Measurements from ENCODE around the gene SMIM24. TPM values are rescaled to one million over a fixed set of nuclear protein-coding genes. Genes with fewer than 3 reads are reported as not detected.
A peak's percentile ranks its signal among the peaks of the same experiment; 100 is the strongest.

SMIM24 gene
- polyA plus RNA-seq, 2 of the 4 experiments (the other 2 are of a cell fraction): 1.0 to 1.2 TPM

DNA sequence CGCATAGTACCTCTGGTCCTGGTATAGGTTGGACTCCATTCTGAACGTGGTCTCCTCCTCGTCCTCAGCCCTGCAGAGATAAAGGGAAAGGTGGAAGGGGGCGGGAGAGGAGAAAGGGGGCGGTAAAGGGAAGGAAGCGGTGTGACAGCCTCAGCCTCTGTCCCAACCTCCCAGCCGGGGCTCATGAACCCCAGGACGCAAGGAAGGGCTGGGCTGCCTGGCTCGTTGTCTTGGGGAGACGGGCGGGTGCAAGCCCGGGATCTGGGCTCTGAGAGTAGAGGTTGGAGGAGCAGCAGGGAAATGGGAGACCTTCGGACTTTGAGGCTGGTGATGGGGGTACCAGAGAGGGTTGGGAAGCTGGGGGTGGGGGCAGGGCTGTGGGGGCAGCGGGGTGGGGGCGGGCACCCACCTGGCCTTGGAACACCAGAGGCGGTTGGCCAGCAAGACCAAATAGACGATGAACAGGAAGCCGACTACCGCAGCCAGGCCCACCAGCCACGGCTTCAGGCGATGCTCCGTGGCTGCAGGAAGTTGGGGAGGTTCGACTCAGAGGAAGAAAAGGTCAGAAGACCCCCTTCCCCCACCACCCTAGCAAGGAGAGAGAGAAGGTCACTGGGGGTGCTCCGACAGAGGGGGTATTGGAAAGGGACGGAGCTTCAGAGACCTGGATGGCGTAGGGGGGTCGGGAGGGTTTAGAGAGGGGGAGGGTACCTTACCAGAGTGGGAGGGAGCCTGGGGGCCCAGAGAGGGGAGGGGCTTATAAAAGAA lies 1.7 kb downstream of the SMIM24 start:
- 45% methylated on average over 13 of the region's 27 CpGs for WGBS (ENCODE audit: missing lambda C conversion rate)
- CTCF ChIA-PET: interaction anchor here (0.6 to 2.0 kb wide), 5 partner anchors 50 to 183 kb away, joined by 3 to 7 read pairs (median 4); no protein-coding TSS in a partner anchor
- Histone ChIP-seq H3K4me3 (no peak overlapping the region), H3K4me2 (peak overlapping the region; percentile 64), H3K4me1 (peaks cover 8% of the 10 kb centered on the region; the same call in 2 of the 3 replicates), H3K27ac (0 out of 6 replicates have a peak overlapping the region, but pooled peaks of 1 of the 2 experiments have one; percentile 21), H3K9me3 (no peaks in the 10 kb centered on the region)
- DNase-seq (ENCODE audit: low read depth in 1 of 2, low spot score in 1 of 2) (no peak), FAIRE-seq (no peak), ATAC-seq (peak in 1 of 2 experiments; percentile 4; a peak in 2 of 6 replicates)
- POLR2A ChIA-PET: no interaction called here
- no peak for TF ChIP-seq RARB (CRISPR knock-in tag; IDR thresholded peaks at IDR 0.05)
- TF ChIP-seq TP53 (CRISPR knock-in tag; IDR thresholded peaks at IDR 0.05): no peak
- no peak for TF ChIP-seq MAFK (IDR thresholded peaks at IDR 0.05; ENCODE audit: partially characterized antibody)
- no peak for TF ChIP-seq HOXB13 (CRISPR knock-in tag; IDR thresholded peaks at IDR 0.05; ENCODE audit: low read depth)
- no peak for TF ChIP-seq CBX2 (IDR thresholded peaks at IDR 0.05; ENCODE audit: borderline replicate concordance, low read depth)
- TF ChIP-seq BCL3 (IDR thresholded peaks at IDR 0.05): no peak
- TF ChIP-seq CBX8 (IDR thresholded peaks at IDR 0.05): no peak
- TF ChIP-seq HES2 (IDR thresholded peaks at IDR 0.05): no peak
- TF ChIP-seq POLR2A (IDR thresholded peaks at IDR 0.05; ENCODE audit: low read length): no peak
- TF ChIP-seq HOXA7 (CRISPR knock-in tag; IDR thresholded peaks at IDR 0.05): no peak
- no peak for TF ChIP-seq ELK1 (IDR thresholded peaks at IDR 0.05; ENCODE audit: low read depth, low read length)
- no peak for TF ChIP-seq KDM1A (IDR thresholded peaks at IDR 0.05; ENCODE audit: low read depth)
- no peak for TF ChIP-seq MAZ (IDR thresholded peaks at IDR 0.05; ENCODE audit: borderline replicate concordance, low read depth, low read length)
- no peak for TF ChIP-seq FOSB (CRISPR knock-in tag; IDR thresholded peaks at IDR 0.05)
- TF ChIP-seq PBX3 (IDR thresholded peaks at IDR 0.05): no peak
- no peak for TF ChIP-seq RNF2 (IDR thresholded peaks at IDR 0.05; ENCODE audit: borderline replicate concordance, low read depth)
- TF ChIP-seq HDAC2 (IDR thresholded peaks at IDR 0.05): no peak

DNA sequence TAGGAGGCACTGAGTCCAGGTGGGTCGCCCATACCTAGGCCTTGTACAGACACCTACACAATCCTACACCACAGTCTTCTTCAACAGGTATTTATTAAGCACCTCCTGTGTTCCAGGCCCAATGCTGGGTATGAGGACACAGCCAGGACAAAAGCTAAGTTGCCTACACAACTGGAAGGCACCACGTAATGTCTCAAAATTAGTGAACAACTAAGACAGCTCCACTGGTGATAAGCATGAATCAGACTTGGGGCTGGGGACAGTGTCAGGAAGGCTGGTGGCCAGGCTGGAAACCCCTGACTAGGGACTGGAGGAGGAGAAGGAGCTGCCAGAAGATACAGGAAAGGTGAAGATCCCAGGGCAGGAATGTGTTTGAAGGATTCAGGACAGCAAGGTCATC lies 2.4 kb downstream of the SMIM24 start:
- 55% methylated on average over 2 of the region's 2 CpGs for WGBS (ENCODE audit: missing lambda C conversion rate)
- ChIA-PET POLR2A (no interaction called here), CTCF (interaction anchor here (0.6 to 2.0 kb wide), 3 partner anchors 49 to 183 kb away, joined by 3 to 4 read pairs (median 3); no protein-coding TSS in a partner anchor)
- no peak overlapping the region for H3K27ac ChIP-seq
- TF ChIP-seq RNF2 (IDR thresholded peaks at IDR 0.05; ENCODE audit: borderline replicate concordance, low read depth) (no peak), MAX (IDR thresholded peaks at IDR 0.05) (no peak), RAD21 (conservative IDR thresholded peaks at IDR 0.05 in 1 of 2, IDR thresholded peaks at IDR 0.05 in 1 of 2) (no peak), SMC3 (IDR thresholded peaks at IDR 0.05) (no peak), PBX3 (IDR thresholded peaks at IDR 0.05) (no peak), HOXB13 (CRISPR knock-in tag; IDR thresholded peaks at IDR 0.05; ENCODE audit: low read depth) (no peak), FOSL2 (IDR thresholded peaks at IDR 0.05) (no peak), FOSL2 (CRISPR knock-in tag; IDR thresholded peaks at IDR 0.05) (no peak), NR3C1 (IDR thresholded peaks at IDR 0.05) (no peak), ZNF302 (CRISPR knock-in tag; IDR thresholded peaks at IDR 0.05) (no peak), GATA3 (IDR thresholded peaks at IDR 0.05; ENCODE audit: borderline replicate concordance) (no peak), ZFP36 (IDR thresholded peaks at IDR 0.05; ENCODE audit: borderline replicate concordance, partially characterized antibody) (no peak), MAZ (IDR thresholded peaks at IDR 0.05; ENCODE audit: borderline replicate concordance, low read depth, low read length) (no peak), ZSCAN20 (CRISPR knock-in tag; IDR thresholded peaks at IDR 0.05) (no peak), TP53 (CRISPR knock-in tag; IDR thresholded peaks at IDR 0.05) (no peak), ESRRA (IDR thresholded peaks at IDR 0.05; ENCODE audit: borderline replicate concordance, low read length) (no peak)
- H3K4me2 ChIP-seq: no peak overlapping the region
- H3K4me3 ChIP-seq: no peak overlapping the region
- FAIRE-seq: no peak
- H3K4me1 ChIP-seq: peaks cover 8% of the 10 kb centered on the region; the same call in 2 of the 3 replicates
- no peak for DNase-seq (ENCODE audit: low read depth in 1 of 2, low spot score in 1 of 2)
- ATAC-seq: no peak
- H3K9me3 ChIP-seq: no peaks in the 10 kb centered on the region

Data from A549 (cell line).